GM10266 (cell line): ENCODE data around the gene CDK11A.

ENCODE experiments used
- DNase-seq: peaks from one replicate; pipeline ENCODE4 v3.0.0; 2012; ENCODE audit errors: extremely low spot score
- TF ChIP-seq, protein P1 (sequence below): IDR thresholded peaks from 2 replicates; pipeline ENCODE4 v1.5.1; 2012; ENCODE audit warnings: mild to moderate bottlenecking, low read depth; ENCODE audit not compliant: control insufficient read depth, insufficient read depth; ENCODE audit errors: missing control alignments

The CDK11A gene

DNA sequence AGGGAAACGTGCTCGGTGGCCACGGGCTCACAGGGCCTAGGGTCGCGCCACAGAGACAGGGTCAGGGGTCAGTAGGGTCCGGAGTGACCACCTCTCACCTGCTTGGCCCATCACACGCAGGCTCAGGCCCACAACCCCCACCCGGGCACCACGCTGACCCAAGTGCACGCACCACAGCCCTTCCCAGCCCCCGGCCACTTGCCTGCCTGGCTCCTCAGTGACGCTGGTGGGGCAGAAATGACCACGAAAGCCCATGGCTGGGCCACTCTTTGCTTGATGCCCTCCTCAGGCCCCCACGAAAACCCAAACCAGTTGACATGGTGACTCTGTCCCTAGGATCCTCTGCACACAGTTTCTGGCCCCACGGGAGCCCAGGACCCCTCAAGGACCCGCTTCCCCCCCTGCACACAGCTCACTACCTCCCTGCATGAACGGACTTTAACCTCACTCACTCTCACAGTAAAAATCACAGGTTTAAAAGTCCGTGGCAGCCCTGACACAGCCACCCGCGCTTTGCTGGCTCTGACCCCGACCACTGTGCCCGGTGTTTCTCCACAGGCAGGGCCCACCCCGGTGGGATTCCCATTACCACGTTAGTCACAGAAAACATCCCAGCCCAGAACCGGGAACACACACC, 33.4 kb upstream of the CDK11A start:
- TF ChIP-seq, protein P1, sequence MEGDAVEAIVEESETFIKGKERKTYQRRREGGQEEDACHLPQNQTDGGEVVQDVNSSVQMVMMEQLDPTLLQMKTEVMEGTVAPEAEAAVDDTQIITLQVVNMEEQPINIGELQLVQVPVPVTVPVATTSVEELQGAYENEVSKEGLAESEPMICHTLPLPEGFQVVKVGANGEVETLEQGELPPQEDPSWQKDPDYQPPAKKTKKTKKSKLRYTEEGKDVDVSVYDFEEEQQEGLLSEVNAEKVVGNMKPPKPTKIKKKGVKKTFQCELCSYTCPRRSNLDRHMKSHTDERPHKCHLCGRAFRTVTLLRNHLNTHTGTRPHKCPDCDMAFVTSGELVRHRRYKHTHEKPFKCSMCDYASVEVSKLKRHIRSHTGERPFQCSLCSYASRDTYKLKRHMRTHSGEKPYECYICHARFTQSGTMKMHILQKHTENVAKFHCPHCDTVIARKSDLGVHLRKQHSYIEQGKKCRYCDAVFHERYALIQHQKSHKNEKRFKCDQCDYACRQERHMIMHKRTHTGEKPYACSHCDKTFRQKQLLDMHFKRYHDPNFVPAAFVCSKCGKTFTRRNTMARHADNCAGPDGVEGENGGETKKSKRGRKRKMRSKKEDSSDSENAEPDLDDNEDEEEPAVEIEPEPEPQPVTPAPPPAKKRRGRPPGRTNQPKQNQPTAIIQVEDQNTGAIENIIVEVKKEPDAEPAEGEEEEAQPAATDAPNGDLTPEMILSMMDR, result no peak
- DNase-seq, result no peak

DNA sequence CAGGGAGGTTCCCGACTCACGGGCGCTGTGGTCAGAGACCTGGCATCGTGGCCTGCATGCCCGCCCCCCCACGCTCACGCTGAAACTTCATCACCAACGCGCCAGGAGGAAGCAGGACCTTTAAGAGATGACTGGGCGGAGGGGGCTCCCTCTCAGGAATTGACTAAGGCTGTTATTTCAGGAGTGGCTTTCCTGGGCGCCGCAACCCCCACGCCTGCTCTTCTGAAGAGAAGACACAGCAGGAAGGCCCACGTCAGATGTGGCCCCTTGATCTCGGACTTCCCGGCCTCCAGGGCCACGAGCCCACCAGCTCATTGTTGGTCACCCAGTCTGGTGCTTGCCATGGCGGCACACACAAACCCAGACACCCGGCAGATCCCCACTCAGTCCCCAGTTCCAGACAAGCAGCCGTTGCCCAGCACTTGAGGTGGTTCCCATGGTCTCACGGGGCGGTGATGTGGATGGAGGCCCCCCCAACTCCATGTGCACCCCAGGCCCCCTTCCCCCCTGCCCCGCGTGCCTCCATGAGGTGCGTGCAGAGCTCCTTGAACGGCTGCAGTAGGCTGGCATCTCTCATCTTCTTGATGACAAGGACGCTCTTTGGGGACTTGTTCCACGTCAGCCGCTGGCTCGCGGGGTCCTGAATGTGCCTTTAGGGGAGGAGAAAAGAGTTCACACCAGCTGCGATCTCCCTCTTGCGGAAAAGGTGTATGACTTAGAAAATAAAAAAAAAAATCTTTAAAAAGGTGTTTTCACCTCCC, 32.7 kb upstream of the CDK11A start:
- TF ChIP-seq, protein P1, result no peak
- peak; percentile 23 for DNase-seq

DNA sequence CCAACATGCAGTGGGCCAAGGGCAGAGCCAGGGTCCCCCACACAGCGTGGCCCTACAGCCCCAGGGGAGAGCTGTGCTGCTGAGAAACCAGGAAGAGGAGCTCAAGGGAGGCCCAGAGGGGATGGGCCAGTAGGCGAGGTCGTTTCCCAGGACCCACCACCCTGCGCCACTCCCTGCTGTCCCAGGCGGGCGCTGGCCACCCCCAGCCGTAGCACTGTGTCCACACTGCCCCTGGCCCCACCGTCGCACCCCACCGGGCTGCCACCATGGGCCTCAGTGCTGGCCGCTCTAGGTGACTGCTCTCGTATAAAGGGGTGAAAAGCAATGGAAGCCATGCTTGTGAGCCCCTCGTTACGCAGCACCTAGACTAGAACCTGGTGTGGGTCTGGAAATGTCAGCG, 31.7 kb upstream of the CDK11A start:
- DNase-seq, result no peak
- TF ChIP-seq, protein P1, result no peak

DNA sequence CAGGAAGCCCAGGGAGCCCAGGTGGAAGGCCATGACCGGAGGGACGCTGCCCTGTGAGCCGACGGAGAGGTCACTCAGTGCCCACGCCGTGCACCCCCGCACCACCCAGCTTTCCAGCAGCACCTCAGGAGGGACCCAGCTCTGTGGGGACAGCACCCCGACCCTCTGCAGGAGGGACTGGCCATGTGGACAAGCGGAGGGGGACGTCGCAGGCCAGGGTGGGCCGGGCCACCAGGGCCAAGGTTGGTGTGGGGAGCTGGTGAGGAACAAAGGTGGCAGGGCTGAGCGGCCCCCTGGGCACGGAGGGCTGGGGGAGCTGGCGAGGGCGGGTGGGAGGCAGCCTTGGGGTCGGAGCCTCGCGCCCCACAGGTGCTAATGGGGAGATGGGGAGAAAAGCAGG, 31.3 kb upstream of the CDK11A start:
- TF ChIP-seq, protein P1, result no peak
- peak; percentile 10 for DNase-seq

DNA sequence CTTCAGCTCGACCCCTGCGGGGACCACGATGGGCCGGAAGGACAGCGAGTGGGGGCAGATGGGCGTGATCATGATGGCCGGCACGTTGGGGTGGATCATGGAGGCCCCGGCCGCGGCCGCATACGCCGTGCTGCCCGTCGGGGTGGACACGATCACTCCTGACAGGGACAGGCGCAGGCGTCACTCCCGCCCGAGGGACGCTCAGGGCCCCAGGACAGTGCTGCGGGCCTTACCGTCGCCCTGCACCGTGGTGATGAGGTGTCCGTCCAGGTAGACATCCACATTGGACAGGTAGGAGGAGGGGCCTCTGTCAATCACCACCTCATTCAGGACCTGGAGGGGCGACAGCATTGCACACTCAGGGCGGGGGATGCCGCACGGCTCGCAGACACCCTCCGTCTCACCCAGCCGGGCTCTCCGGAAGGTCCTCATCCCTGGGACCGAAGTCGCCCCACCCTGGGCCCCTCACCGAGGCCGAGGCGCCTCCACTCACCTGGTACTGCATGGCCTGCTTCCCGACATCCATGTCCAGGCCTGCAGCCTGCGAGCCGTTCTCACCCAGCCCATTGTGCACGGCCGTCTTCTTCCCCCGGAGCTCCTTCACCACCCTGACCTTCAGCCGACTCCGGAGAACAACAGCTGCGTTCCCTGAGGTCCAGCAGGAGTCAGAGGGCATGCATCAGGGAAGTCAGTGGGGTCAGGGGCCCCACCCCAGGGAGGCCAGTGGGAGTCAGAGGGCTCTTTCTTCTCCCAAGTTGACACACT, 30.1 kb upstream of the CDK11A start:
- TF ChIP-seq, protein P1, result no peak
- peak; percentile 20 for DNase-seq

DNA sequence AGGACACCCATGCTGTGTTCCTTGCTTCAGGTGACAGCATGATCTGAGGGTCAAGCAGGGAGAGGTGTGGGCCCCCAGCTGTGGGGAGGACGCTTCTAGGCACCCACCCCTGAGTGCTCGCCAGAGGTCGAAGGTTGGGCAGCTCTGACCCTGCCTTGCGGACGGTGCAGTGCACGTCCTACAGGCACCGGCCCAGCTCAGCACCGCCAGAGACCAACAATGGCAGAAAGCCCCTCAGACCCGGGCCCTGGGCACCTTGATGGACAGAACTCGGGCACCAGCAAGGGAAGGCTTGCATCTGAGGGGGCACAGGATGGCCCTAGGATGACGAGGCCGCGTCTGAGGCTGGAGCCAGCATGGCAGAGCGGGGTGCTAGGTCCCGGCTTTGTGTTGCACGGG, 29.4 kb upstream of the CDK11A start:
- peak; percentile 17 for DNase-seq
- TF ChIP-seq, protein P1, result no peak
